GM19452 (cell line): Measurements from ENCODE around the gene CYP1A2.
"Not testable (repeated sequence)": the region's sequence is repeated elsewhere in the genome, so short reads cannot be mapped to it uniquely, and the experiment has no call there.

Experiments
- ATAC-seq: cut with Tn5 transposase; IDR thresholded peaks from one replicate; pipeline ENCODE4 v1.9.1; 2021; ENCODE audit not compliant: unreplicated experiment

The CYP1A2 gene

DNA sequence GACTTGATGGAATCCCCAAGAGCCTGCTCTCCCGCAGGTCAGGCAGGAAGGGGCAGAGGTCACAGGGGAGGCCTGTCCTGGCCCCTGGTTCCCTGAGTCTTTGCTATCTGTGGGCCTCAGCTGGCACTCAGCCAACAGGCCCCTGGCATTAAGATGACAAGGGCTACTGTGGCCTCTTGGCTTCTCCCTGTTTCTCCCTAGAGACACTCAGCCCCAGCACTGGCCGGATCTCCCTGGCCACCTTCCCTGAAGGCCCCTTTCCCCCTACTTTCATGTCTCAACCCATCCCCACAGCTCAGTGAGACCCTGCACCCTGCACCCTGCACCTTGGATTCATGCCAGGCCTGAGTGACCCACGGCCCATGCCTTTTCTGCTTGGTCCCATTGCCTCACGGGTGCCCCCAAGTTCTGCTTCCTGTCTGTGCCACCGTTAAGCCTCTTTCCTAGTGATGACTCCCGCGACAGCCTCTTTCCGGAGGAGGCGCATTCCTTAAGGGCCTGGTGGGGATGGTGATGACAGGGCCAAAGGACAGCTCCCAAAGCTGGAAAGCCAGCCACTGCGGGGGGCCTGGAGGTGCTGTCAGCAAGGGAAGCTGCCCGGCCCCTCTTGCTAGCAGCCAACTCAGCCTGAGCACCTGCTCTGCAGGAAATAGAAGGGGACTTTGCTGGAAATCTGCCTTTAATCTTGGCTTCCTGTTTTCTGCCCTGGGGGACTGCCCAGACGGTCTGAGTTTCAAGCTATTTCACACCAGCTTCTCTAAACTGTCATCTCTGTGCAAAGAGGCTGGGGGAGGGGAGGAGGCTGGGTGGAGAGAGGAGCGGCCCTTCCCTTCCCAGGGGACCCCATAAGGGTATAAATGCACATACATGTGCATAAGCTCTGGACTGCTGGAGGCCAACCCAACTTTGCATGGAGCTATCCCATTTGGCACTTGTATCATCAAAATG, 28.4 kb downstream of the CYP1A2 start:
- ATAC-seq: peak; percentile 31

DNA sequence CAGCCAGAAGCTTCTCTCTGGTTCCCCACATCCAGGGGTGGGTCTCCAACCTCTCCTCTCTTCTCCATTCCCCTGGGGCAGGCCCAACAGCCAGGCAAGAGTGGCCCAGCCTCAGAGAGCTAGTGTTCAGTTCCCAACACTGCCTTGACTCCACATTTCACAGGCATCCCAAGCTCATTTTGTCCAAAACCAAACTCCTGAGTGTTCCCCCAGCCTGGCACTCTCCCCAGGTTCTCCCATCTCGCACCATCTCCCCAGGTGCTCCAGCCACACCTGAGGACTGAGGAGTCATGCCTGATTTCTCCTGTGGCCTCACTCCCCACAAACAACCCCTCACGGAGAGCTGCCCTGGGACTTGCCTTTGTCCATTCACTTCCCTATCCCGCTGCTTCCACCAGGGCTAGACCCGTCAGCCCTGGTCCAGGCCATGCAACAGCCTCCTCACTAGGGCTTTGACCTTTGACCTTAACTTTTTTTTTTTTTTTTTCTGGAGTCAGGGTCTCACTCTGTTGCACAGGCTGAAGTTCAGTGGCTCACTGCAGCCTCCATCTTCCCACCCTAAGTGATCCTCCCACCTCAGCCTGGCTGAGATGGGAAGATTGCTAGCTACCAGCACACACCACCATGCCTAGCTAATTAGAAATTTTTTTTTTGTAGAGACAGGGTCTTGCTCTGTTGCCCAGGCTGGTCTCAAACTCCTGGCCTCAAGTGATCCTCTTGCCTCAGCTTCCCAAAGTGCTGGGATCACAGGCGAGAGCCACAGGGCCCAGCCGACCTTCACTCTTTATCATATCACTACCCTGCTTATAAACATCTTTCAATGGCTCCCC, 29.3 kb downstream of the CYP1A2 start:
- ATAC-seq: no peak

DNA sequence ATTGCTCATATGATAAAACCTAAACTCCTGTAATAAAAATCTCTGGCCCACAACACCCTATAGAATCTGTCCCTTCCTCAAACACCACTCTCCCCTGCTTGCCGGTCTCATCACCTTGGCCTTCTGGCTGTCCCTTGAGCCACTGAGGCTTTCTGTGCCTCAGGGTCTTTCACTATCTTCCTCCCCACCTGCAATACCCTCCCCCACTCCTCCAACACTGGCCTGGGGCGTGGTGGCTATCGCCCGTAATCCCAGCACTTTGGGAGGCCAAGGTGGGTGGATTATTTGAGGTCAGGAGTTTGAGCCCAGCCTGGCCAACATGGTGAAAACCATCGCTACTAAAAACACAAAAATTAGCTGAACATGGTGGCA, 29.9 kb downstream of the CYP1A2 start:
- ATAC-seq: no peak

DNA sequence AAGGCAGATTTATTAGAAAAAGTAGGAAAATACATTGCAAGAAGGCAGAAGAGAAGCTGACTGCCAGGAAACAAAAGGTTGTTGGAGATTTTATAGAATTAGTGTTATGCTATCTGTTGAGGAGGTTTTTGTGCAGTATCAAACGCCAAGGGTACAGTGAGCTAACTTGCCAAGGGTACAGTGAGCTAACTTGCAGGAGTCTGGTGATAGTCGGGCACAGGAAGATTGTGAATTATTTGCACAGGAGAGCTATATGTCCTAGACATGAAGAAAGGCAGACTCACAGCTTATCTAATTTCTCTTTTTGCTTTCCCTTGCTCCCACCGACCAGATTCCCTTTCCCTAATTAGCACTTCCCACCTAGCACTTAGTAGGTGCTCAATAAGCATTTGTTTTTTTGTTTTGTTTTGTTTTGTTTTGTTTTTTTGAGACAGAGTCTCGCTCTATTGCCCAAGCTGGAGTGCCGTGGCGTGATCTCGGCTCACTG, 30.6 kb downstream of the CYP1A2 start:
- no peak for ATAC-seq

DNA sequence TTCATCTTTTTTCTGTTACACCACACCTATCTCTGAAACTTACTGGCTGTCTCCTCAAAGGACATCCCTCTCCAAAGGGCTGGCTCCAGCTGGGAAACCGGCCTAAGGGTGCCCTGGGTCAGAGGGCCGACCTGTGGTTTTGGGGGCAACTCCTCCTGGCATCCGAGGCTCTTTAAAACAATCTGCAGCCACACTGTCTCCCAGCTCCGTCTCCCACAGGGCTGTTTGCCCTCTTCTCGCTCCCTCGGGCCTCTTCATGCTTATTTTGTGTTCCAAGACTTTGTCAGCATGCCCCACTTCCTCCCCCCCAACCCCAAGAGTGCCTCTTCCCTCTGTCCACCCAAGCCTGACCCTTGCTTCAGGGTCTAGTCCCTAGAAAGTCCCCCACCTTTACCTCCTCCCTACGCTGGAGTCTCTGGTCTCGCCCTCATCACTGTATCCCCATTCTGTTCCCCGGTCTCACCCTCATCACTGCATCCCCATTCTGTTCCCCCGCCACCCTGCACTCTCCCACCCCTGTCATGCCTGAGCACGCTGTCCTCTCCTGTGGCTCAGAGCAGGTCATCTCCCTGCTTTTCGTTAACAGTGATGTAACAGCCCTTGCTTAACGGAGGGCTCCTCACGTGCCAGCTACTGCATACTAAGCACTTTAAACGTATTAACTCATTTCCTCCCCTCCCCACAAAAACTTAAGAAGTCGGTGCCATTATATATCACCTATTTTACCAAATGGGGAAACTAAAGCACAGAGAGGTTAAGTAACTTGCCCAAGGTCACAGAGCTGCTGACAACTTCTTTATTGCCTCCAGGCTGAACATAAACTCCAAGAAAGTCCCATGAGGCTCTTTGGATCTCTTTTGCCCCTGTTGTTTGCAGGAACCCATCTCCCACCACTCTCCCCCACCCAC, 32.1 kb downstream of the CYP1A2 start:
- ATAC-seq: no peak

DNA sequence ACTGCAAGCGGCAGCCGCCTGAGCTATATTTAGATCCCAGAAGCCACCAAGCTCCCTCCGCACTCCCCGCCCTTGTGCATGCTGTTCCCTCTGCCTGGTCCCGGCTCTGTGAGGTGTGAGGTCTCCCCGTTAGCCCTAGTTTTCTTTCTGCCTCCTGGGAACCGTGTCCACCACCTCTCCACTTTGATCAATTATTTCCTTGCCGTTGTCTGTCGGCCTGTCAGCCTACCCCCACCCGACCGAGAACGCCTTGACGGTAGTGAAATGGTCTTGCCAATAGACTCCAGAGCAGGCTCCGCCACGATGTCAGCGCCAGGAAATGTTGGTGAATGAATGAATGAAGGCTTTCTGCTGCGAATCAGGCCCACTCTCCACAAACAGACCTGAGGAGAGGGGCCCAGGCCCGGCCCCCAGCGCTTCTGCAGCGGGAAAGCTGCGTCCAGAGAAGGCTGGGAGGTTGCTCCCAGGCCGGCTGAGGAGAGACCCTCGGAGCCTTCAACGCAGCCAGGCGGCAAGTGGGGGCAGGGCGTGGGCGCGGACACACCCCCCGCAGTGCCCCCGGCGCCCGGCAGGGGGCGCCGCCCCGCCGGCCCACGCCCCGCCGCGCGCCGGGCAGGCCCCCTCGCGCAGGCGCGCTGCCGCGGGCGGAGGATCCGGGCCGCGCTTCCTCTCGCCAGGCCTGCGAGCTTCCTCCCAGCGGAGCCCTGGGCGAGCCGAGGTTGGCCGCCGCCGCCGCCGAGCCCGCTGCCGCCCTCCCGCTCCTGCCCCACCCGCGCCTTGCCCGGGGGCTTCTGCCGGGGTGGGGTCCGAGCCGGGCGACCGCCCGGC, 33.0 kb downstream of the CYP1A2 start, which contains the start of gene CSK:
Gene CSK (plus strand): TSS at position 650 of the 828 bp plus-strand sequence. CDS start 16,218 bp downstream, outside the sequence.
- ATAC-seq: peak; percentile 33

DNA sequence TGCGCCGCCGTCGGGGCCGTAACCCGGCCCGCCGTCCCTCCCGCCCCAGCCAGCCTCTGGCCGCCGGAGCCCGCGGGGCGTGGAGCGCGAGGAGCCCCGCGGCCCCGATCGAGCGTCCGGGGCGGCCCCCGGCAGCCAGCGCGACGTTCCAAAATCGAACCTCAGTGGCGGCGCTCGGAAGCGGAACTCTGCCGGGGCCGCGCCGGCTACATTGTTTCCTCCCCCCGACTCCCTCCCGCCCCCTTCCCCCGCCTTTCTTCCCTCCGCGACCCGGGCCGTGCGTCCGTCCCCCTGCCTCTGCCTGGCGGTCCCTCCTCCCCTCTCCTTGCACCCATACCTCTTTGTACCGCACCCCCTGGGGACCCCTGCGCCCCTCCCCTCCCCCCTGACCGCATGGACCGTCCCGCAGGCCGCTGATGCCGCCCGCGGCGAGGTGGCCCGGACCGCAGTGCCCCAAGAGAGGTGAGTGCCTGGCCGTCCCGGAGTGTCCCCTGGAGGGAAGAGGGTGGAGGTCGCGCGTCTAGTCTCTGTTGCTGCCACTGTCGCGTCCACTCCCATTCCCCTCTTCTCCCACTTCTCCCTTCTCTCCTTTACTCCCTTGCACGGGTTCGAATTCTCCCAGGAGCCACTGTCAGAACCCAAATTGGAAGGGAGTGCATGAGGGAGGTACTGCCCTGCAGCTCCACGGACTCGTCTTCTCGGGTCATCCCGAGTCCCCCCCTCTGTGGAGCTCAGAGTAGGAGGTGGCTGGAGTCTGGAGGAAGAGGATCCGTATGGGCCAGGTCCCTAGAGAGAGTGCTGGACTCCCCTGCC, 33.8 kb downstream of the CYP1A2 start:
- peak; percentile 9 for ATAC-seq

DNA sequence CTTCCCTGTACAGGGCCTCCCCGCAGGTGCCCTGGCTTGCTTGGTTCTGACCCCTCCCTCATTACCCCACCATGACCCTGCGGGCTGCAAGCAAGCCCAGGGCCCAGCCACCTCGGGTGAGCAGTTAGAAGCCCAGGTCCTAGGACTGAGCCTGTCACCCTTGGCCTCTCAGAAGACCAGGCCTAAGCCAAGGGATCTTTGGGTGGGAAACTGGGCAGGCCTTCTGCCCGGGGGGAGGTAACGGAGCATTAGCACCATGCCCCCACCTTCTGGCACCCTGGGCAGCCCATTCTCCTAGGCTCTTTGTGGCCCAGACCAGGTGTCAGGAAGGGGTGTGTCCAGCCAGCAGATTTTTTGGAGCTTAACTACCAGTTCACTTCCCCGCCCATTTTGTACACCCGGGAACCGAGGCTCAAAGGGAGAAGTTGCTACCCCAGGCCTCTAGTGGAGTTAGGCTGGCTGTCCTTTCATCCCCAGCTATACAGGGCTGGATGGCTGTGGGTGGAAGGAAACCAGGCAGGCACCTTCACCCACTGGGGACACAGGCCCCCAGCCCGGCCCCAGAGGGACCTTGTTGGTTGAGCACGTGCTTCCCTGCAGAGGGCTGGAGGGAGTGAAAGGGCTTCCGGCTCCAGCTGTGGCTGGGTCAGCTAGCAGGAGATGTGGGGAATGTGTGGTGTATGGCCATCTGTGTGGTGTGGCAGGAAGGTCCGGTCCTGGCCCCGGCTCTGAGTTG, 34.6 kb downstream of the CYP1A2 start:
- no peak for ATAC-seq

DNA sequence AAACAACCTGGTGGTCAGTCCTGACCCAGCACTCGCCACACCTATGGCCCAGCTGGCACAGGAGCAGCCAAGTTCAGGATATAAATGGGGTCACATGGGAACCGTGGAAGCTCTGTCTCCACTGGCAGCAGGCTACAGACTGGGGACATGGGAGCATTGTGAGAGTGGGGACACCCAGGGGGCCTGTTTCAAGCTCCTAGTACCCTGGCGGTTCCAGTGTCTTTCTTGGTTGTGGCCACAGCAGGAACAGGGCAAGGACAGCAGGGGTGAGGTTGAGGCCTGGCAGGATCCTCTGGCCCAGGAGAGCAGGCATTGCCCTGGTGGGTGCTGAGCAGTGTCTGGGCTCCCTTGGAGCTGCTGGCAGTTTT, 35.1 kb downstream of the CYP1A2 start:
- no peak for ATAC-seq

DNA sequence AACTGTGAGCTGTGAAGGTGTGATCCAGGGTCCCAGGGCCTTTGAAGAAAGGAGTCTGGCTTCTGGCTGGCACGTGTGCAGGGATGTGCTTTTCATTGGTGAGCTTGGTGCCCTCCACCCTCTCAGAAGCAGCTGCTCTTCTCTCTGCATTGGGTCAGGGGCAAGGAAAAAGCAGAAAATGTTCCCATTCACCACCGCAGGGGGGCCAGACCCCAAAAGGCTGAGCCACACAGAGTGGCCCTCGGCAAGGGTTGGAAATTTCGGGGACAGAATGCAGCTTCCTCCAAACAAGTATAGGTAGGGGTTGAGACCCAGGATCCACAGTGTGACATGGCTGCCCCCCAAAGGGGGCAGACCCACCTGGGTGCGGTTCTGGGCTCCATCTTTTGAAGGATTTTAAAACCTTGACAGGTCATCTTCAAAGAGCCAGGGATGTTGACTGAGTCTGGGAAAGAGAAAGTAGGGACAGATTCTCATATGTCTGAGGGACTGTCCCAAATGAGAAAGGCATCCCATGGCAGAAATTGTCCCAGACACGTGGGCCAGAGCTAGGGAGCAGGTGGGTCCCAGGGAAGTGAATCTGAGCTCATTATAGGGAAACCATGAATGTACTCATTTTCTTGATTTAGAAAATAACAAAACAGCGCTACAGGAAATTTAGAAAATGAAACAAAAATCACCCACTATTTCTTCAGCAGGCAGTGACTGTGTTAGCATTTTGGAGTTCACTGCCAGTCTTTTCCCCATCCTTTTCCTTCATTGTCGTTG, 36.0 kb downstream of the CYP1A2 start:
- ATAC-seq: no peak

DNA sequence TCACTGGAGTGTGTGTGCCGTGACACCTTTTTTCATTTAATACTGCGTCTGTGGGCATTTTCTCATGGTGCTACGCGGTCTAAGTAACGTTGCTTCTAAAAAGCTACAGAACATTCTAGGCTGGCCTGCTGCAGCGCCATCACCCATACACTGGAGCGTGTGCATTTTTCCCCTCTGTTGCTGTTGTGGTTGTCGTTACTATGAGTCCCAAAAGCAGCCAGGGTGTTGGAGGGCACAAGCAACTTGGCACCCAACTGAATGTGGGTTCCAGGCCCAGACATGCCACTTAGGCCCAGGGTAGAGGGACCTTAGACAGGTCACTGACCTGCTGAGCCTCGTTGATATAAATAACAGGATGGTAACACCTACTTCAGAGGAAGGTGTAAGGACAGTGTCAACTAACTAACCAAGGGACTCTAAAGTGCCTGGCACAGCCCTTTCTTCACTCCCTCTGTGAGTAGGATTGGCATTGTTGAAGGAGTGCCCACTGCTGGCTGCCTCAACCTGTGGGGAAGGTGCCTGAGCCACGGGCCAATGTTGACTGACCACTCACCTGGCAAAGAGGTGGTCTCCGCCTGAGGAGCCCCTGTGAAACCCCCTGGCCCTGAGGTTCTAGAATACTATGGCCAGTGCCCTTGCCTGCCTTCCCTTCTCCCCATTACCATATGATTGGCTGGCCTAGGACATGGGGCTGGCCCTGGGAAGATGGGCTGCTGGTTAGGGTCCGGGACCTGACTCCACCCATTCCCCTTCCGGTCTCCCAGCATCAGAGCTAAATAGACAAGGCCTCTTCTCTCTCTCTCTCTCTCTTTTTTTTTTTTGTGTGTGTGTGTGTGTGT, 36.8 kb downstream of the CYP1A2 start:
- ATAC-seq: no peak

DNA sequence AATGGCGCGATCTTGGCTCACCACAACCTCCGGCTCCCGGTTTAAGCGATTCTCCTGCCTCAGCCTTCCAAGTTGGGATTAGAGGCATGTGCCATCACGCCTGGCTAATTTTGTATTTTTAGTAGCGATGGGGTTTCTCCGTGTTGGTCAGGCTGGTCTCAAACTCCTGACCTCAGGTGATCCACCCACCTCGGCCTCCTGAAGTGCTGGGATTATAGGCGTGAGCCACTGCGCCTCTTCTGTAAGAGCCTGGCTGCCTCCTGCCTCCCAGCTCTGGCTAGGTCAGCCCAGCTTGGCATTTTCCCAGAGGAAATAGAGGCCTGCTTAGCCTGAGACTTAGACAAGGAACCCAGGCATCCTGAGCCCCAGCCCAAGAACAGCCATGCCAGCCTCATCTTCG, 37.4 kb downstream of the CYP1A2 start:
- not testable (repeated sequence) for ATAC-seq

DNA sequence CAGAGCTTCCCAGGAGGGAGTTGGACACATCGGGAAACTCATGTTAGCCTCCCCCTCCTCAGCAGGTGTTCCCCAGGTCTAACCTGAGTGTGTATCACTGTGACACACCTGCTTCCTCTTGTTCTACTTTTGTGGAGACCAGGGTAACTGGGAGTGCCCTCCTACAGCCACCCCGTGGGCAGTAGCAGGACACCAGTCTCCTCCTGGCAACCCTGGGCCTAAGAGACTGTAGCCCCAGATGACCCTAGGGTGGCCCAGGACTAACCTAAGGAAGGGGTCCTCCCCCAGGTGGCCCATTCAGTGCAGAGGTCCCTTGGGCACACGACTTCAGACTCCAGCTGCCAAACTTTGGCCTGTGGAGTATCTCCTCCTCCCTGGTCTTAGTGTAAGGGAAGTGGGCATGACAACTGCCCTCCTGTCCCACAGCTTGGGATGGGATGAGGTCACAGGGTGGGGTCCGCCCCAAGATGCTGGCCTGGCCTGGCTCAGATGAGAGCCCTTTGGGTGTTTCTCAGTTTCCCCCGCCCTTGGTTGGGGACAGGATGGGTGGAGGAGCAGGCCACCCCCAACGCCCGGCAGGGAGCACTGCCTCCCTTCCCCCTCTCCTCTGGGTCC, 38.0 kb downstream of the CYP1A2 start:
- ATAC-seq: no peak

DNA sequence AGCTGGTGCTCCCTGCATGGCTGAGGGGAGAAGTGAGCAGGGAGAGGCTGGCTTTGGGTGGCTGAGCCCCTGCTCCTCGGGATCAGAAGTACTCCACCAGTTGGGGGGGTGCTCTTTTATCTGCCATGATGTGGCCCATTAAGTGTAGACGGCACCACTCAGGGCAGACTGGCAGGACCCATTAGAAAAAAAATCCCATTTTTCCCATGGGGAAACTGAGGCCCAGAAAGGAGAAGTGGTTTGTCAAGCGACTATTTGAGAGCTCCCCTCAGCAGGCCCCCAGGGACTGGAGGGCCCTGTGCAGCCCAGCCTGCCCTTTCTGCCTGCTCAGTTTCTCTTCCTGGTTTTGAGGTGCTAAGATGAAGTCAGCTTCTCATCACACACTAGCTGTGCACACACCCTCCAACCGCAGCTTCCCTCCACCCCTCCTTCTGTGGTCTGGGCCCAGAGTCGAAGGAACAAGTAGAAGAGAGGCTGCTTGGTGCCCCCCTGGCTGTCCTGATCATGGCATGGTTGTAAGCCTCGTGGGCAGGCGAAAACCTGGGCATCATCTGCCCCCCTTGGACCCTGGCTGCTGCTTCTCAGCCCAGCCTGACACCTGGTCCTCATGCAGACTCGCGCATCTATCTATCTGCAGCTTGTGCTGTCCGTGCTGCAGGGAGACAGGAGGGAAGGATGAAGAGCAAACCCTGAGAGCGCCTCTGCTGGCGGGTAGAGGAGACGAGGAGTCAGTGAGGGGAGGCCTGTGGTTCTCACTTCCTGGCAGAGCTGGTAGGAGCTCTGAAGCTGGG, 38.8 kb downstream of the CYP1A2 start:
- peak; percentile 47 for ATAC-seq

DNA sequence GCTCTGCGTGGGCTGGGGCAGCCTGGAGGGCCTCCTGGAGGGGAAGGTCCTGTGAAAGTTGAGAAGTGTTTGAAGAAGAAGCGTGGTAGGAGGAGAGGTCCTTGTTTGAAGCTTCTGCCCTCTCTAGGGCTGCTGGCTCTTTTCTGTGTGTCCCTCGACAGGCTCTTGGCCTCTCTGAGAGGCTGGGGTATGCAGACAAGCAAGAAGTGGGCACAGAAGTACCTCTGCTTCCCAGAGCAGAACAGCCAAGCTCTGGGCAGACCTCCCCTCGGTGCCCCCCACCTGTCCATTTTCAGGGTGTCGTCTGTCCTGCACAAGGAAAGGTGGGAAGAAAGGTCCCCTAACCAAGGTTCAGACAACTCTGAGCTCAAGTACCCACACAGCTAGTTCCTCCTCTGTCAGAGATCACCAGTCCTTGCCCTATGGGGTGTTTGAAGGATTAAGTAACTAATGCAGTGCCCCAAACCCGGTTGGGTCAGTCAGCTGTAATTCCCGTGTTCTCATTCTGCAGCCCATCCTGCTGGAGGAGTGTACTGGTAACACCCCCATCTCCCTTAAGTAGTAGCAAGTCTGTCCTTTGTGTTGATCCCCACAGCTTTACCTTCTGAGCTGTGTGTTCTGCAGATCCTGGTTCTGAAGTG, 39.5 kb downstream of the CYP1A2 start:
- no peak for ATAC-seq
